Subcutaneous abdominal adipose tissue (tissue), 5 donors: ENCODE data around the gene PNMA8B.

Experiments used
- H3K27ac ChIP-seq: one replicate; pipeline ENCODE4 v1.7.0; 2013; ENCODE audit warnings: low read depth, mild to moderate bottlenecking, inconsistent platforms, low read length, moderate library complexity
- H3K27me3 ChIP-seq, 5 donors: one replicate each; pipeline ENCODE4 v1.7.0; 2013; ENCODE audit warnings: low read length in 5 of 5, inconsistent platforms in 1 of 5; ENCODE audit not compliant: control insufficient read depth in 5 of 5, insufficient read depth in 4 of 5
- H3K36me3 ChIP-seq, 5 donors: one replicate each; pipeline ENCODE4 v1.7.0; 2013; ENCODE audit warnings: low read length in 5 of 5; ENCODE audit not compliant: control insufficient read depth in 5 of 5, insufficient read depth in 5 of 5
- H3K4me1 ChIP-seq, 5 donors: one replicate each; pipeline ENCODE4 v1.7.0; 2013; ENCODE audit warnings: low read length in 5 of 5, mild to moderate bottlenecking in 3 of 5, moderate library complexity in 1 of 5; ENCODE audit not compliant: control insufficient read depth in 5 of 5, insufficient read depth in 5 of 5
- H3K4me3 ChIP-seq, 5 donors: one replicate each; pipeline ENCODE4 v1.7.0; 2013; ENCODE audit warnings: low read length in 5 of 5, low read depth in 1 of 5
- H3K9ac ChIP-seq, 5 donors: one replicate each; pipeline ENCODE4 v1.7.0; 2013; ENCODE audit warnings: low read length in 5 of 5, mild to moderate bottlenecking in 4 of 5, moderate library complexity in 3 of 5
- H3K9me3 ChIP-seq, 5 donors: one replicate each; pipeline ENCODE4 v1.7.0; 2013; ENCODE audit warnings: low read length in 5 of 5; ENCODE audit not compliant: control insufficient read depth in 5 of 5
- donor health status: healthy.
- donor health status: healthy.
- donor health status: healthy.
- donor health status: healthy.
- donor health status: healthy.

Gene PNMA8B, protein sequence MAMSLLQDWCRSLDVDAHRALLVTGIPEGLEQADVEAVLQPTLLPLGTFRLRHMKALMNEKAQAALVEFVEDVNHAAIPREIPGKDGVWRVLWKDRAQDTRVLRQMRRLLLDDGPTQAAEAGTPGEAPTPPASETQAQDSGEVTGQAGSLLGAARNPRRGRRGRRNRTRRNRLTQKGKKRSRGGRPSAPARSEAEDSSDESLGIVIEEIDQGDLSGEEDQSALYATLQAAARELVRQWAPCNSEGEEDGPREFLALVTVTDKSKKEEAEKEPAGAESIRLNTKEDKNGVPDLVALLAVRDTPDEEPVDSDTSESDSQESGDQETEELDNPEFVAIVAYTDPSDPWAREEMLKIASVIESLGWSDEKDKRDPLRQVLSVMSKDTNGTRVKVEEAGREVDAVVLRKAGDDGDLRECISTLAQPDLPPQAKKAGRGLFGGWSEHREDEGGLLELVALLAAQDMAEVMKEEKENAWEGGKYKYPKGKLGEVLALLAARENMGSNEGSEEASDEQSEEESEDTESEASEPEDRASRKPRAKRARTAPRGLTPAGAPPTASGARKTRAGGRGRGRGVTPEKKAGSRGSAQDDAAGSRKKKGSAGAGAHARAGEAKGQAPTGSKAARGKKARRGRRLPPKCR

DNA sequence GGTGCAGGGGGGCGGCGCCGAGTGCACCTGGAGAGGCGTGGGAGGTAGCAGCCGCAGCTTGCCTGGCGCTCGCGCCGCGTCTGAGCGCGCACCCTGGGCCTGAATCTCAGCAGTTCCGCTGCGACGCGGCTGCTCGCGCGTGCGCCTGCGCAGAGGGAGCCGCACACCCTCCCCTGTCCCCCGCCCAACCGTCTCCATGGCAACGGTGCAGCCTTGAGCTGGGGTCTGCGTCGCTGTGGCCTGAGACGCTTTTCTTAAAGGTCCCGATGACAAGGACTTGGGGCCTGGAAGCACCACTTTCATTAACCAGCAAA lies at the start of gene PNMA8B:
TSS of gene PNMA8B (minus strand) at position 82 of the 314 bp plus-strand sequence. CDS start 402 bp downstream, outside the sequence.
- Histone ChIP-seq H3K9ac (peak within 1 kb of the TSS in 1 of 5 donors; percentile 48), H3K27ac (no peak within 1 kb of the TSS), H3K9me3 (no peaks in the 10 kb centered on the region), H3K4me1 (peaks cover 0 to 51% (median 39%) of the 10 kb centered on the region in 5 donors), H3K27me3 (peaks cover 0 to 5% (median 0%) of the 10 kb centered on the region in 5 donors), H3K4me3 (peak within 1 kb of the TSS in 4 of 5 donors; percentile 27 to 65 (median 58)), H3K36me3 (no peaks in the 10 kb centered on the region)

GRCh38 chr19:46544651-46545050 lies 49.0 kb upstream of the PNMA8B start:
- peaks cover 0 to 2% (median 0%) of the 10 kb centered on the region in 5 donors for H3K9me3 ChIP-seq
- H3K4me1 ChIP-seq, result peaks cover 0 to 7% (median 0%) of the 10 kb centered on the region in 5 donors
- no peak overlapping the region for H3K9ac ChIP-seq
- no peaks in the 10 kb centered on the region for H3K36me3 ChIP-seq
- no peak overlapping the region for H3K4me3 ChIP-seq
- no peak overlapping the region for H3K27ac ChIP-seq
- no peaks in the 10 kb centered on the region for H3K27me3 ChIP-seq

GRCh38 chr19:46542428-46543230 lies 47.0 kb upstream of the PNMA8B start:
- Histone ChIP-seq H3K27me3 (no peaks in the 10 kb centered on the region), H3K9me3 (no peaks in the 10 kb centered on the region), H3K27ac (no peak overlapping the region), H3K4me3 (no peak overlapping the region), H3K4me1 (peaks cover 0 to 7% (median 0%) of the 10 kb centered on the region in 5 donors), H3K9ac (no peak overlapping the region), H3K36me3 (no peaks in the 10 kb centered on the region)

GRCh38 chr19:46537136-46538097 lies 41.8 kb upstream of the PNMA8B start:
- Histone ChIP-seq H3K4me1 (peaks cover 0 to 6% (median 0%) of the 10 kb centered on the region in 5 donors), H3K9me3 (no peaks in the 10 kb centered on the region), H3K27me3 (peaks cover 0 to 5% (median 2%) of the 10 kb centered on the region in 5 donors), H3K4me3 (no peak overlapping the region), H3K27ac (no peak overlapping the region), H3K36me3 (no peaks in the 10 kb centered on the region), H3K9ac (no peak overlapping the region)

GRCh38 chr19:46536391-46536790 lies 40.7 kb upstream of the PNMA8B start:
- Histone ChIP-seq H3K36me3 (no peaks in the 10 kb centered on the region), H3K27me3 (peaks cover 2 to 9% (median 5%) of the 10 kb centered on the region in 5 donors), H3K4me1 (peaks cover 0 to 6% (median 0%) of the 10 kb centered on the region in 5 donors), H3K4me3 (no peak overlapping the region), H3K9ac (no peak overlapping the region), H3K27ac (no peak overlapping the region), H3K9me3 (no peaks in the 10 kb centered on the region)

GRCh38 chr19:46533621-46534081 lies 38.0 kb upstream of the PNMA8B start:
- no peak overlapping the region for H3K9ac ChIP-seq
- H3K36me3 ChIP-seq, result no peaks in the 10 kb centered on the region
- no peak overlapping the region for H3K27ac ChIP-seq
- H3K4me1 ChIP-seq, result peaks cover 0 to 24% (median 8%) of the 10 kb centered on the region in 5 donors
- no peak overlapping the region for H3K4me3 ChIP-seq
- H3K9me3 ChIP-seq, result no peaks in the 10 kb centered on the region
- peaks cover 7 to 21% (median 12%) of the 10 kb centered on the region in 5 donors for H3K27me3 ChIP-seq

GRCh38 chr19:46533078-46533620 lies 37.5 kb upstream of the PNMA8B start:
- Histone ChIP-seq H3K9ac (no peak overlapping the region), H3K4me3 (no peak overlapping the region), H3K27ac (no peak overlapping the region), H3K36me3 (no peaks in the 10 kb centered on the region), H3K4me1 (peaks cover 0 to 24% (median 8%) of the 10 kb centered on the region in 5 donors), H3K9me3 (no peaks in the 10 kb centered on the region), H3K27me3 (peaks cover 7 to 22% (median 14%) of the 10 kb centered on the region in 5 donors)

DNA sequence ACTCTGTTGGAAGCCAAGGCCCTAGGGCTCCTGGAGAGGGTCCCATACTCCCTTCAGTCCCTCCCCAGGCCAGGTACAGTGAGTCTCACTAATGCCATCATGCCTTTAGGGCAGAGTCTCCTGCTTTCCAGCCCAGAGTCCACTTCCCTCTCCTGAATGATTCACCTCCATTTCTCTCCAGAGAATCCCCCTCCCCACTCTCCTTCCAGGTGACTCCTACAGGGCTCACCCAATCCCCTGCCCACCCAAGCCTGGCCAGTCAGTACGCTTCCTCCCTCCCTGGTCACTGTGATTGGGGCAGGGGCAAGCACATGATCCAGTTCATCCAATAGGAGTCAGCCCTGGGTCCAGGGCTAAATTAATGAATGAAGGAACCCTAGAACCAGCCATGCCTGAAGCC lies 35.0 kb upstream of the PNMA8B start:
- H3K9me3 ChIP-seq, result no peaks in the 10 kb centered on the region
- no peak overlapping the region for H3K27ac ChIP-seq
- H3K4me3 ChIP-seq, result no peak overlapping the region
- H3K27me3 ChIP-seq, result peaks cover 4 to 22% (median 14%) of the 10 kb centered on the region in 5 donors
- no peaks in the 10 kb centered on the region for H3K36me3 ChIP-seq
- peaks cover 0 to 18% (median 8%) of the 10 kb centered on the region in 5 donors for H3K4me1 ChIP-seq
- no peak overlapping the region for H3K9ac ChIP-seq
